Endothelial cell of umbilical vein (primary cell): ENCODE measurements around the gene CYP2E1. TPM values are rescaled to one million over a fixed set of nuclear protein-coding genes. Genes with fewer than 3 reads are reported as not detected.

Experiments used
- BruUV-seq: library from RNA; stranded (reverse); fragments of 400-500 nt; replicated peaks from 2 replicates; lab custom pipeline; 2021; lab: Mats Ljungman, UMichigan
- CTCF ChIA-PET: fragments of 300-600, 350-600 bp; sonication (Branson Sonifier 250); formaldehyde crosslinking; loops from one replicate; lab custom pipeline; 2021; ENCODE audit warnings: antibody characterized with exemption, inconsistent platforms; lab: Charles Lee
- POLR2A ChIA-PET: fragments of 300-600, 350-600 bp; sonication (Branson Sonifier 250); formaldehyde crosslinking; loops from one replicate; lab custom pipeline; 2021; ENCODE audit warnings: antibody characterized with exemption, inconsistent platforms; lab: Charles Lee
- DNase-seq: peaks from one replicate; pipeline ENCODE4 v3.0.0-alpha.2; 2011; ENCODE audit warnings: low read depth, low spot score
- FAIRE-seq: peaks from 2 replicates; lab custom pipeline; 2011; peaks lifted over from hg19 to GRCh38; lab: Jason Lieb, UNC
- H2AFZ ChIP-seq: 2 replicates; pipeline ENCODE4 v1.6.0; 2012; ENCODE audit warnings: low read depth, low read length, control low read depth, inconsistent platforms
- H3K27ac ChIP-seq: 2 replicates; pipeline ENCODE4 v1.5.1; 2011; ENCODE audit warnings: low read depth, mild to moderate bottlenecking, control low read depth, low read length, moderate library complexity; ENCODE audit not compliant: insufficient read depth
- H3K27me3 ChIP-seq, 2 experiments: 2 replicates each; pipeline versions ENCODE4 v1.6.0 to v1.6.1; 2011; ENCODE audit warnings: low read length in 2 of 2, mixed read lengths in 1 of 2; ENCODE audit not compliant: control insufficient read depth in 2 of 2, insufficient read depth in 2 of 2
- H3K36me3 ChIP-seq, 2 experiments: 2 replicates in 1 of 2; 3 replicates in 1 of 2; pipeline ENCODE4 v1.5.1; 2011; ENCODE audit warnings: low read length in 2 of 2, mild to moderate bottlenecking in 1 of 2, moderate library complexity in 1 of 2; ENCODE audit not compliant: control insufficient read depth in 2 of 2, insufficient read depth in 2 of 2; ENCODE audit errors: extremely low read depth in 1 of 2
- H3K4me1 ChIP-seq: 3 replicates; pipeline ENCODE4 v1.5.1; 2011; ENCODE audit warnings: mild to moderate bottlenecking, low read length; ENCODE audit not compliant: control insufficient read depth, insufficient read depth; ENCODE audit errors: extremely low read depth
- H3K4me2 ChIP-seq: 2 replicates; pipeline ENCODE4 v1.6.1; 2011; ENCODE audit warnings: low read length, control low read depth, mixed read lengths; ENCODE audit not compliant: insufficient read depth
- H3K4me3 ChIP-seq, 3 experiments: fragments of 200-600 bp in 1 of 3; sonication (generic), shearing (Covaris generic) in 1 of 3; replicated peaks in 1 of 3; 2 replicates each; pipeline ENCODE4 v1.5.1; 2011 to 2016; ENCODE audit warnings: control low read depth in 3 of 3, low read length in 3 of 3, mild to moderate bottlenecking in 2 of 3, inconsistent platforms in 1 of 3, low read depth in 1 of 3, moderate library complexity in 1 of 3; ENCODE audit not compliant: insufficient read depth in 1 of 3
- H3K79me2 ChIP-seq: 2 replicates; pipeline ENCODE4 v1.6.0; 2012; ENCODE audit warnings: low read length, inconsistent platforms; ENCODE audit not compliant: control insufficient read depth, insufficient read depth
- H3K9ac ChIP-seq: replicated peaks from 2 replicates; pipeline ENCODE3; 2011; ENCODE audit warnings: low read length, control low read depth; ENCODE audit not compliant: insufficient read depth; ENCODE audit errors: extremely low read depth
- H3K9me1 ChIP-seq: replicated peaks from 3 replicates; pipeline ENCODE4 v1.6.0; 2011; ENCODE audit warnings: mild to moderate bottlenecking, low read length; ENCODE audit not compliant: control insufficient read depth, insufficient read depth; ENCODE audit errors: extremely low read depth
- H3K9me3 ChIP-seq: replicated peaks from 2 replicates; pipeline ENCODE4 v1.5.1; 2012; ENCODE audit warnings: low read length, inconsistent platforms; ENCODE audit not compliant: control insufficient read depth, insufficient read depth
- H4K20me1 ChIP-seq: replicated peaks from 2 replicates; pipeline ENCODE3; 2011; ENCODE audit warnings: mild to moderate bottlenecking, low read length; ENCODE audit not compliant: control insufficient read depth, insufficient read depth; ENCODE audit errors: extremely low read depth
- EZH2 ChIP-seq: IDR thresholded peaks from 2 replicates; pipeline ENCODE4 v1.6.1; 2012; ENCODE audit warnings: borderline replicate concordance, low read depth, mild to moderate bottlenecking, moderate library complexity, low read length, inconsistent platforms; ENCODE audit not compliant: severe bottlenecking
- FOS ChIP-seq: IDR thresholded peaks from 2 replicates; pipeline ENCODE4 v1.6.1; 2011; ENCODE audit warnings: mild to moderate bottlenecking, low read length, moderate library complexity, borderline replicate concordance; ENCODE audit not compliant: insufficient read depth
- GATA2 ChIP-seq: IDR thresholded peaks from 2 replicates; pipeline ENCODE4 v1.7.0; 2011; ENCODE audit warnings: low read depth, mild to moderate bottlenecking, moderate library complexity, mixed read lengths, low read length; ENCODE audit not compliant: insufficient read length, insufficient read depth
- JUN ChIP-seq: IDR thresholded peaks from 2 replicates; pipeline ENCODE4 v1.6.1; 2011; ENCODE audit warnings: borderline replicate concordance, low read depth; ENCODE audit not compliant: insufficient read length, insufficient read depth
- MAX ChIP-seq: IDR thresholded peaks from 2 replicates; pipeline ENCODE4 v1.6.1; 2011; ENCODE audit not compliant: insufficient read depth, insufficient read length
- MYC ChIP-seq: IDR thresholded peaks from one replicate; pipeline ENCODE4 v1.6.1; 2011; ENCODE audit warnings: mild to moderate bottlenecking, low read depth, low read length
- POLR2A ChIP-seq: IDR thresholded peaks from 2 replicates; pipeline ENCODE4 v1.6.1; 2012; ENCODE audit warnings: low read depth, mild to moderate bottlenecking, control low read depth, low read length
- POLR2AphosphoS5 ChIP-seq: IDR thresholded peaks from 2 replicates; pipeline ENCODE4 v1.6.1; 2012; ENCODE audit warnings: low read depth, mild to moderate bottlenecking, control low read depth, low read length, moderate library complexity; ENCODE audit not compliant: insufficient read depth
- dilution Hi-C: fragments of 300-500 bp; cut with MboI; formaldehyde crosslinking; loops from one replicate; pipeline ENCODE4 v1.15.0; 2019; ENCODE audit warnings: low sequenced_read_pairs; ENCODE audit not compliant: extremely low pct_ligation_motif_present
- intact Hi-C: fragments of 100-400 bp; cut with micrococcal nuclease; formaldehyde crosslinking; loops from one replicate; pipeline ENCODE4 v1.10.0; 2022
- polyA plus RNA-seq, 4 experiments: library from polyadenylated mRNA; depleted of rRNA in 3 of 4; stranded (reverse) in 3 of 4; unstranded in 1 of 4; fragments of >200 nt; gene quantifications; 2 replicates each; pipeline versions ENCODE4 v1.2.1 to v1.2.3, GENCODE V29; 2011 to 2012; ENCODE audit warnings: missing spikeins in 1 of 4
- total RNA-seq: library from RNA; stranded (reverse); gene quantifications from 2 replicates; pipeline ENCODE4 v1.2.3, GENCODE V29; 2021
- TF ChIP-seq, protein P1 (sequence below), 2 donors: IDR thresholded peaks; 1 replicate in 1 of 2; 2 replicates in 1 of 2; pipeline ENCODE4 v1.5.1; 2011; ENCODE audit warnings: low read length in 2 of 2, mild to moderate bottlenecking in 2 of 2, moderate library complexity in 2 of 2, control low read depth in 1 of 2, inconsistent platforms in 1 of 2, low read depth in 1 of 2; ENCODE audit not compliant: insufficient read depth in 1 of 2; ENCODE audit errors: extremely low read depth in 1 of 2

The CYP2E1 gene
- total and polyA plus RNA-seq, 2 donors (not counting 3 experiments of a cell fraction or from before 2014, with no cell fraction given) = 0.08 TPM; not detected in 1

DNA sequence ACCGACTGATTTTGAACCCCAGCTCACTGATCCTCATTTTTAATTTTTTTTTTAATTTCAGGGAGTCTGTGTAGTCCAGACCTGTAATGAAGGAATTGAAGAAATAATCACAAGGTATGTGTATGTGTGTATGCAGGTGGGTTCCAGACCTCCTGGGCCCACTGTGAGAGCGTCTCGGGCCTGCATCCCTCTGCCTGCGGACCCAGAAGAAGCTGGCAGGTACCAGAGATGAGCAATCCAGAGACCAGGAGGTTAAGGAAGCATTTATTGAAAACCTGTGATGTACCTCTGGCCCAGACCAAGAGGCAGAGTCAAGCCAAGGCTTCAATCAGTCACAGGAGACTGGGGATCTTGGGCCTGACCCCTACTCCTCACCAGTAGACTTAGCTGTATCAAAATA is 27.4 kb downstream of the CYP2E1 start:
- ChIA-PET CTCF (no interaction called here), POLR2A (no interaction called here)
- Histone ChIP-seq H3K27me3 (no peaks in the 10 kb centered on the region), H4K20me1 (no peaks in the 10 kb centered on the region), H3K9me3 (peaks cover 5% of the 10 kb centered on the region), H3K36me3 (no peaks in the 10 kb centered on the region), H3K27ac (no peak overlapping the region), H3K79me2 (no peaks in the 10 kb centered on the region), H3K4me2 (no peak overlapping the region), H3K9me1 (no peaks in the 10 kb centered on the region), H3K4me3 (no peak overlapping the region), H3K9ac (no peak overlapping the region), H3K4me1 (no peaks in the 10 kb centered on the region), H2AFZ (no peak overlapping the region)
- TF ChIP-seq JUN = no peak
- no peak for TF ChIP-seq GATA2
- no peak for TF ChIP-seq MAX
- TF ChIP-seq, protein P1, sequence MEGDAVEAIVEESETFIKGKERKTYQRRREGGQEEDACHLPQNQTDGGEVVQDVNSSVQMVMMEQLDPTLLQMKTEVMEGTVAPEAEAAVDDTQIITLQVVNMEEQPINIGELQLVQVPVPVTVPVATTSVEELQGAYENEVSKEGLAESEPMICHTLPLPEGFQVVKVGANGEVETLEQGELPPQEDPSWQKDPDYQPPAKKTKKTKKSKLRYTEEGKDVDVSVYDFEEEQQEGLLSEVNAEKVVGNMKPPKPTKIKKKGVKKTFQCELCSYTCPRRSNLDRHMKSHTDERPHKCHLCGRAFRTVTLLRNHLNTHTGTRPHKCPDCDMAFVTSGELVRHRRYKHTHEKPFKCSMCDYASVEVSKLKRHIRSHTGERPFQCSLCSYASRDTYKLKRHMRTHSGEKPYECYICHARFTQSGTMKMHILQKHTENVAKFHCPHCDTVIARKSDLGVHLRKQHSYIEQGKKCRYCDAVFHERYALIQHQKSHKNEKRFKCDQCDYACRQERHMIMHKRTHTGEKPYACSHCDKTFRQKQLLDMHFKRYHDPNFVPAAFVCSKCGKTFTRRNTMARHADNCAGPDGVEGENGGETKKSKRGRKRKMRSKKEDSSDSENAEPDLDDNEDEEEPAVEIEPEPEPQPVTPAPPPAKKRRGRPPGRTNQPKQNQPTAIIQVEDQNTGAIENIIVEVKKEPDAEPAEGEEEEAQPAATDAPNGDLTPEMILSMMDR (IDR thresholded peaks at IDR 0.05; ENCODE audit: extremely low read depth in 1 of 2, insufficient read depth in 1 of 2, low read depth in 1 of 2, low read length in 2 of 2) = no peak
- TF ChIP-seq EZH2 = no peak
- TF ChIP-seq POLR2A = no peak
- DNase-seq (no peak), FAIRE-seq (no peak)
- intact Hi-C loops (no loop called here), dilution Hi-C loops (no loop called here)
- no TSS peak for BruUV-seq

DNA sequence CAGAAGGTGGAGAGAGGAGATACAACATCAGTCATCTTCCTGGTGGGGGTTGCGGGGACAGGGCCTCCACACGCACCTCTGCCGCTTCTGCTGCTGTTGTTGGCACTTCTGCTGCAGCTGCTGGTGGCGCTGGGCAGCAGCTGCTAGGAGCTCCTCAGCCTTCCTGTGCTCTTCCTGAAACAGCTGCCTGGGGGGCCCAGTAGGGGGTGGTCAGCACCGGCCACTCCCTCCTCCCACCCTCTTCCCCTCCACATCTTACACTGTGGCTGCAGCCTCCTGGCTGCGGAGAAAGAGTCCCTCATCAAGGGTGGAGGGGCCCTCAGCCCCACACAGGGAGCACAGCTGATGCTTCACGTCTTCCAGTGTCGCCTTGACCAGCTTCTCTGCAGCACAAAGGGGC is 28.4 kb downstream of the CYP2E1 start:
- TF ChIP-seq POLR2AphosphoS5 (no peak), FOS (no peak), EZH2 (no peak), MAX (no peak), GATA2 (no peak), MYC (no peak), JUN (no peak), POLR2A (no peak)
- TF ChIP-seq, protein P1 (IDR thresholded peaks at IDR 0.05; ENCODE audit: extremely low read depth in 1 of 2, insufficient read depth in 1 of 2, low read depth in 1 of 2, low read length in 2 of 2) = no peak

More for the DNA sequence above, 28.4 kb downstream of the CYP2E1 start:
- no peaks in the 10 kb centered on the region for H4K20me1 ChIP-seq
- H3K79me2 ChIP-seq = no peaks in the 10 kb centered on the region
- H3K4me2 ChIP-seq = no peak overlapping the region
- H3K36me3 ChIP-seq = no peaks in the 10 kb centered on the region
- no peak for DNase-seq
- no peak overlapping the region for H3K27ac ChIP-seq
- H3K27me3 ChIP-seq = no peaks in the 10 kb centered on the region
- H3K9me1 ChIP-seq = no peaks in the 10 kb centered on the region
- H2AFZ ChIP-seq = no peak overlapping the region
- no peaks in the 10 kb centered on the region for H3K4me1 ChIP-seq
- ChIA-PET CTCF (no interaction called here), POLR2A (no interaction called here)
- dilution Hi-C loops = no loop called here
- no peak for FAIRE-seq
- no TSS peak for BruUV-seq
- intact Hi-C loops = no loop called here
- H3K9me3 ChIP-seq = peaks cover 5% of the 10 kb centered on the region
- H3K9ac ChIP-seq = no peak overlapping the region
- no peak overlapping the region for H3K4me3 ChIP-seq
